ENCODE results near the gene SLC38A5.
"Not testable (repeated sequence)": the region's sequence is repeated elsewhere in the genome, so short reads cannot be mapped to it uniquely, and the experiment has no call there.

- TF ChIP-seq, protein P1, sequence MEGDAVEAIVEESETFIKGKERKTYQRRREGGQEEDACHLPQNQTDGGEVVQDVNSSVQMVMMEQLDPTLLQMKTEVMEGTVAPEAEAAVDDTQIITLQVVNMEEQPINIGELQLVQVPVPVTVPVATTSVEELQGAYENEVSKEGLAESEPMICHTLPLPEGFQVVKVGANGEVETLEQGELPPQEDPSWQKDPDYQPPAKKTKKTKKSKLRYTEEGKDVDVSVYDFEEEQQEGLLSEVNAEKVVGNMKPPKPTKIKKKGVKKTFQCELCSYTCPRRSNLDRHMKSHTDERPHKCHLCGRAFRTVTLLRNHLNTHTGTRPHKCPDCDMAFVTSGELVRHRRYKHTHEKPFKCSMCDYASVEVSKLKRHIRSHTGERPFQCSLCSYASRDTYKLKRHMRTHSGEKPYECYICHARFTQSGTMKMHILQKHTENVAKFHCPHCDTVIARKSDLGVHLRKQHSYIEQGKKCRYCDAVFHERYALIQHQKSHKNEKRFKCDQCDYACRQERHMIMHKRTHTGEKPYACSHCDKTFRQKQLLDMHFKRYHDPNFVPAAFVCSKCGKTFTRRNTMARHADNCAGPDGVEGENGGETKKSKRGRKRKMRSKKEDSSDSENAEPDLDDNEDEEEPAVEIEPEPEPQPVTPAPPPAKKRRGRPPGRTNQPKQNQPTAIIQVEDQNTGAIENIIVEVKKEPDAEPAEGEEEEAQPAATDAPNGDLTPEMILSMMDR (IDR thresholded peaks at IDR 0.05): not testable (repeated sequence)
- TF ChIP-seq POLR2AphosphoS5 (IDR thresholded peaks at IDR 0.05): not testable (repeated sequence)
These were observed 39.9 kb downstream of the SLC38A5 start for GRCh38 chrX:48430166-48430565.

Measured in suprapubic skin (tissue), 3 donors.